ENCODE measurements around the gene ADARB1. TPM values are rescaled to one million over a fixed set of nuclear protein-coding genes. Genes with fewer than 3 reads are reported as not detected.

Gene ADARB1
- total and polyA plus RNA-seq, 2 donors (not counting 1 experiment from before 2014, with no cell fraction given): 17.1 to 33.3 TPM

GRCh38 chr21:45148316-45148990 is 74.1 kb downstream of the ADARB1 start:
- WGBS (ENCODE audit: insufficient coverage): 95% methylated on average over 13 of the region's 14 CpGs
- Histone ChIP-seq H3K4me2 (replicated peaks; ENCODE audit: low read depth, low read length, poor library complexity, severe bottlenecking) (no peak overlapping the region), H3K9me3 (ENCODE audit: control extremely low read depth in 1 of 3, control insufficient read depth in 2 of 3, insufficient read depth in 1 of 3, low read length in 2 of 3) (no peaks in the 10 kb centered on the region), H3K4me3 (ENCODE audit: control extremely low read depth in 1 of 5, extremely low read depth in 1 of 5, insufficient read depth in 1 of 5, low read depth in 2 of 5, low read length in 4 of 5) (no peak overlapping the region), H3K27me3 (replicated peaks in 1 of 4; ENCODE audit: control extremely low read depth in 1 of 4, control insufficient read depth in 3 of 4, insufficient read depth in 4 of 4, low read length in 3 of 4) (no peaks in the 10 kb centered on the region), H3K4me1 (ENCODE audit: control insufficient read depth in 2 of 2, insufficient read depth in 2 of 2, low read length in 2 of 2) (peaks cover 21% of the 10 kb centered on the region in 2 donors), H3K9ac (ENCODE audit: low read length) (no peak overlapping the region), H3K36me3 (replicated peaks in 1 of 2; ENCODE audit: control extremely low read depth in 1 of 2, control insufficient read depth in 1 of 2, extremely low read depth in 1 of 2, insufficient read depth in 2 of 2, low read length in 1 of 2) (peaks cover 0 to 17% of the 10 kb centered on the region in 2 experiments), H2AFZ (ENCODE audit: insufficient read depth, low read depth, low read length, poor library complexity, severe bottlenecking) (no peak overlapping the region), H3K27ac (ENCODE audit: low read length in 2 of 2) (no peak overlapping the region), H3K79me2 (ENCODE audit: control insufficient read depth, insufficient read depth, low read length) (peaks cover 28% of the 10 kb centered on the region), H4K20me1 (ENCODE audit: control insufficient read depth, insufficient read depth, low read length, poor library complexity, severe bottlenecking) (peaks cover 69% of the 10 kb centered on the region)
- H3K27ac Mint-ChIP-seq: no peak overlapping the region
- no peaks in the 10 kb centered on the region for H3K9me3 Mint-ChIP-seq (ENCODE audit: insufficient read depth)
- H3K27me3 Mint-ChIP-seq: no peaks in the 10 kb centered on the region
- ATAC-seq (ENCODE audit: low read depth) (no peak), DNase-seq (no peak)
- POLR2A ChIA-PET: no interaction called here
- peaks cover 22% of the 10 kb centered on the region for H3K4me1 Mint-ChIP-seq
- CTCF ChIA-PET: interaction anchor here (1.3 to 3.8 kb wide), 2 partner anchors 11 to 198 kb away, joined by 3 to 33 read pairs; no protein-coding TSS in a partner anchor
- H3K4me3 Mint-ChIP-seq: no peak overlapping the region
- TF ChIP-seq CTCF (IDR thresholded peaks at IDR 0.05): no peak
- no peak for TF ChIP-seq EZH2 (IDR thresholded peaks at IDR 0.05; ENCODE audit: borderline replicate concordance, insufficient read depth, low read depth, low read length, poor library complexity, severe bottlenecking)
- intact Hi-C loops (cut with micrococcal nuclease): no loop called here

GRCh38 chr21:45149021-45149420 is 74.6 kb downstream of the ADARB1 start:
- CTCF ChIA-PET: interaction anchor here (1.3 to 3.8 kb wide), 2 partner anchors 12 to 199 kb away, joined by 3 to 33 read pairs; no protein-coding TSS in a partner anchor
- Mint-ChIP-seq H3K4me1 (peaks cover 28% of the 10 kb centered on the region), H3K27ac (no peak overlapping the region), H3K27me3 (no peaks in the 10 kb centered on the region), H3K9me3 (ENCODE audit: insufficient read depth) (no peaks in the 10 kb centered on the region), H3K4me3 (no peak overlapping the region)
- no peak for ATAC-seq (ENCODE audit: low read depth)
- Histone ChIP-seq H3K27ac (ENCODE audit: low read length in 2 of 2) (no peak overlapping the region), H2AFZ (ENCODE audit: insufficient read depth, low read depth, low read length, poor library complexity, severe bottlenecking) (no peak overlapping the region), H3K4me2 (replicated peaks; ENCODE audit: low read depth, low read length, poor library complexity, severe bottlenecking) (no peak overlapping the region), H3K36me3 (replicated peaks in 1 of 2; ENCODE audit: control extremely low read depth in 1 of 2, control insufficient read depth in 1 of 2, extremely low read depth in 1 of 2, insufficient read depth in 2 of 2, low read length in 1 of 2) (peaks cover 0 to 17% of the 10 kb centered on the region in 2 experiments), H4K20me1 (ENCODE audit: control insufficient read depth, insufficient read depth, low read length, poor library complexity, severe bottlenecking) (peaks cover 69% of the 10 kb centered on the region), H3K79me2 (ENCODE audit: control insufficient read depth, insufficient read depth, low read length) (peaks cover 25% of the 10 kb centered on the region), H3K4me1 (ENCODE audit: control insufficient read depth in 2 of 2, insufficient read depth in 2 of 2, low read length in 2 of 2) (peaks cover 26% of the 10 kb centered on the region in 2 donors), H3K4me3 (ENCODE audit: control extremely low read depth in 1 of 5, extremely low read depth in 1 of 5, insufficient read depth in 1 of 5, low read depth in 2 of 5, low read length in 4 of 5) (no peak overlapping the region), H3K9me3 (ENCODE audit: control extremely low read depth in 1 of 3, control insufficient read depth in 2 of 3, insufficient read depth in 1 of 3, low read length in 2 of 3) (no peaks in the 10 kb centered on the region), H3K9ac (ENCODE audit: low read length) (no peak overlapping the region), H3K27me3 (replicated peaks in 1 of 4; ENCODE audit: control extremely low read depth in 1 of 4, control insufficient read depth in 3 of 4, insufficient read depth in 4 of 4, low read length in 3 of 4) (no peaks in the 10 kb centered on the region)
- intact Hi-C loops (cut with micrococcal nuclease): no loop called here
- TF ChIP-seq CTCF (IDR thresholded peaks at IDR 0.05): no peak
- TF ChIP-seq EZH2 (IDR thresholded peaks at IDR 0.05; ENCODE audit: borderline replicate concordance, insufficient read depth, low read depth, low read length, poor library complexity, severe bottlenecking): no peak
- no peak for DNase-seq
- POLR2A ChIA-PET: no interaction called here
- WGBS (ENCODE audit: insufficient coverage): 93% methylated on average over 5 of the region's 5 CpGs

Data from B cell (primary cell).